Measurements from ENCODE around the gene PCDHGC4.

The PCDHGC4 gene

GRCh38 chr5:141528291-141528984 is 43.6 kb downstream of the PCDHGC4 start:
- H3K27me3 ChIP-seq (ENCODE audit: control insufficient read depth, insufficient read depth, low read length): no peaks in the 10 kb centered on the region
- no peak overlapping the region for H3K9ac ChIP-seq (ENCODE audit: low read length)
- no peaks in the 10 kb centered on the region for H3K9me3 ChIP-seq (ENCODE audit: control insufficient read depth, low read length)
- H3K36me3 ChIP-seq (ENCODE audit: control insufficient read depth, insufficient read depth, low read length): no peaks in the 10 kb centered on the region
- H3K4me3 ChIP-seq (ENCODE audit: low read length): no peak overlapping the region
- H3K4me1 ChIP-seq (ENCODE audit: control insufficient read depth, insufficient read depth, low read length): peaks cover 18% of the 10 kb centered on the region

DNA sequence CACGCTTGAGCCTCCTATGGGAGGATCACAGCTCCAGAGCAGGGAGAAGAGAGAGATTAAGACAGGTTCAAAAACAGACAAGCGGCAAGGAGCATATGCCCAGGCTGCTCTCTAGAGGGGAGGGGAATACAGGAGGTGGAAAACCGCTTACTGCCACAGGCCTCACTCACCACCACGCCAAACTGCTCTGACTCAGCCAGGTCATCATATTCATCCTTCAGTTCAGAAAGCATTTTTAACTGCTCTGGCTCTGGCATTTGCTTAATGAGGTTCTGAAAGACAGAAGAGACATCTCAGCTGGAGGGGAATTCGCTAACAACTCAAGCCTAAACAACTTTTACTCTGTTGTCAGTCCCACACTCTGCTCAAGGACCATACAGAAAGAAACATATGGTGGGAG is 44.2 kb downstream of the PCDHGC4 start:
- no peaks in the 10 kb centered on the region for H3K27me3 ChIP-seq (ENCODE audit: control insufficient read depth, insufficient read depth, low read length)
- no peaks in the 10 kb centered on the region for H3K36me3 ChIP-seq (ENCODE audit: control insufficient read depth, insufficient read depth, low read length)
- H3K4me1 ChIP-seq (ENCODE audit: control insufficient read depth, insufficient read depth, low read length): peaks cover 18% of the 10 kb centered on the region
- no peaks in the 10 kb centered on the region for H3K9me3 ChIP-seq (ENCODE audit: control insufficient read depth, low read length)
- no peak overlapping the region for H3K4me3 ChIP-seq (ENCODE audit: low read length)
- H3K9ac ChIP-seq (ENCODE audit: low read length): no peak overlapping the region

DNA sequence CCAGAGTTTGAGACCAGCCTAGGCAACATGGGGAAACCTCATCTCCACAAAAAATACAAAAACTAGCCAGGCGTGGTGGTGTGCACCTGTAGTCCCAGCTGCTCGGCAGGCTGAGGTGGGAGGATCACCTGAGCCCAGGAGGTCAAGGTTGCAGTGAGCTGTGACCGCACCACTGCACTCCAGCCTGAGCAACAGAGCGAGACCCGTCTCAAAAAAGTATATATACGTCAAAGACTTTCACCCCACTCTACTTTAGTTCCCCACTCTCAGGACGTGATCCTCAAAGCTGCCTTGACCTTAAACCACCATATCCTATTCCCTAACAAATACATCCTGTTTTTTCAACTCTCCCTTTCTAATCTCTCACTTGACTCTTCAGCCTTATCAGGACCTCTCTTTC is 45.0 kb downstream of the PCDHGC4 start:
- no peak overlapping the region for H3K4me3 ChIP-seq (ENCODE audit: low read length)
- H3K9ac ChIP-seq (ENCODE audit: low read length): no peak overlapping the region
- peaks cover 12% of the 10 kb centered on the region for H3K4me1 ChIP-seq (ENCODE audit: control insufficient read depth, insufficient read depth, low read length)
- no peaks in the 10 kb centered on the region for H3K9me3 ChIP-seq (ENCODE audit: control insufficient read depth, low read length)
- H3K27me3 ChIP-seq (ENCODE audit: control insufficient read depth, insufficient read depth, low read length): no peaks in the 10 kb centered on the region
- no peaks in the 10 kb centered on the region for H3K36me3 ChIP-seq (ENCODE audit: control insufficient read depth, insufficient read depth, low read length)

DNA sequence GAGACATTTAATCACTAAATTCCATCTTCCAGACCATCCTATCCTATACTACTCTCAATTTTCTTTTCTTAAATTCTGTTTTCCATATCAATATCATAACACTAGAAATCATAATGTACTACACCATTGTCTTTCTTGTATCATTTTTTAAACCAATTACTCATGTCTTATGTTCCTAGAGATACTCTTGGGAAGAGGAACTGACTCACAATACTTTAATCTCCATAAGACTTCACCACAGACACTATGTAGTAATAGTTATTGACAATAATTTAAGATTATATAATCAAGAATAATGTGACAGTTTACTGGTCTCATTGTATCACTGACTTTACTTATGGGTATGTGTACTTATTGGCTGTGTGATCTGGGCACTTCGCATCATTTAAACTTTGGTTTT is 47.9 kb downstream of the PCDHGC4 start:
- no peak overlapping the region for H3K4me3 ChIP-seq (ENCODE audit: low read length)
- no peaks in the 10 kb centered on the region for H3K36me3 ChIP-seq (ENCODE audit: control insufficient read depth, insufficient read depth, low read length)

DNA sequence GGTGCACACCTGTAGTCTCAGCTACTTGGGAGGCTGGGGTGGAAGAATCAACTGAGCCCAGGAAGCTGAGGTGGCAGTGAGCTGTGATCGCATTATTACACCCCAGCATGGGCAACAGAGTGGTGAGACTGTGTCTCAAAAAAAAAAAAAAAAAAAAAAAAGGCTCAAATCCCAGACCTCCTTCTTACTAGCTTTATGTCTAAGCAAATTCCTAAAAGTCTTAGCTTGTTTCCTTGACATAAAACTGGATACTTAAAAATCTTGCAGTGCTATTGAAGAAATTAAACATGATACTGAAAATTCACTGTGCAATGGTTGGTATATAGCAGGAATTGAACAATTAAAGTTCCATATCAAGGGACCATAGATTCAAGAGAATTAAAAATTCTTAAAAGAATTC is 49.1 kb downstream of the PCDHGC4 start:
- Histone ChIP-seq H3K9ac (ENCODE audit: low read length) (no peak overlapping the region), H3K27me3 (ENCODE audit: control insufficient read depth, insufficient read depth, low read length) (no peaks in the 10 kb centered on the region), H3K36me3 (ENCODE audit: control insufficient read depth, insufficient read depth, low read length) (no peaks in the 10 kb centered on the region)

More for the DNA sequence above, 47.9 kb downstream of the PCDHGC4 start:
- Histone ChIP-seq H3K9ac (ENCODE audit: low read length) (no peak overlapping the region), H3K27me3 (ENCODE audit: control insufficient read depth, insufficient read depth, low read length) (no peaks in the 10 kb centered on the region), H3K4me1 (ENCODE audit: control insufficient read depth, insufficient read depth, low read length) (no peaks in the 10 kb centered on the region), H3K9me3 (ENCODE audit: control insufficient read depth, low read length) (no peaks in the 10 kb centered on the region)

GRCh38 chr5:141534492-141535213 is 49.8 kb downstream of the PCDHGC4 start:
- Histone ChIP-seq H3K4me3 (ENCODE audit: low read length) (no peak overlapping the region), H3K9ac (ENCODE audit: low read length) (no peak overlapping the region), H3K27me3 (ENCODE audit: control insufficient read depth, insufficient read depth, low read length) (no peaks in the 10 kb centered on the region), H3K36me3 (ENCODE audit: control insufficient read depth, insufficient read depth, low read length) (no peaks in the 10 kb centered on the region), H3K4me1 (ENCODE audit: control insufficient read depth, insufficient read depth, low read length) (no peaks in the 10 kb centered on the region), H3K9me3 (ENCODE audit: control insufficient read depth, low read length) (no peaks in the 10 kb centered on the region)

More for the DNA sequence above, 49.1 kb downstream of the PCDHGC4 start:
- H3K9me3 ChIP-seq (ENCODE audit: control insufficient read depth, low read length): no peaks in the 10 kb centered on the region
- no peaks in the 10 kb centered on the region for H3K4me1 ChIP-seq (ENCODE audit: control insufficient read depth, insufficient read depth, low read length)
- H3K4me3 ChIP-seq (ENCODE audit: low read length): no peak overlapping the region
